CD4-positive, alpha-beta T cell treated with Interleukin-1 beta for 1 hour (primary cell): Measurements from ENCODE around the gene PPP1R3F.

Experiments used
- DNase-seq, 2 donors: peaks; one replicate each; pipeline ENCODE4 v3.0.0-alpha.2; 2020 to 2022

PPP1R3F gene

GRCh38 chrX:49250066-49250465 lies 19.5 kb upstream of the PPP1R3F start:
- DNase-seq: no peak

- DNase-seq: no peak
These were observed 19.0 kb upstream of the PPP1R3F start for GRCh38 chrX:49250578-49250977.

- DNase-seq: no peak
These were observed 18.3 kb upstream of the PPP1R3F start for GRCh38 chrX:49251325-49251724.

GRCh38 chrX:49254639-49255038 lies 15.0 kb upstream of the PPP1R3F start:
- DNase-seq: no peak

- DNase-seq: no peak
These were observed 13.2 kb upstream of the PPP1R3F start for GRCh38 chrX:49256268-49256995.

- DNase-seq: no peak
These were observed 12.4 kb upstream of the PPP1R3F start for GRCh38 chrX:49257074-49257790.

- peak in 1 of 2 donors; percentile 29 for DNase-seq
These were observed 11.5 kb upstream of the PPP1R3F start for GRCh38 chrX:49257846-49258748.

GRCh38 chrX:49258749-49259124 lies 10.9 kb upstream of the PPP1R3F start:
- no peak for DNase-seq

- DNase-seq: no peak
These were observed 9.2 kb upstream of the PPP1R3F start for GRCh38 chrX:49260221-49260985.

GRCh38 chrX:49262603-49263002 lies 7.0 kb upstream of the PPP1R3F start:
- no peak for DNase-seq

GRCh38 chrX:49263631-49264030 lies 6.0 kb upstream of the PPP1R3F start:
- no peak for DNase-seq

GRCh38 chrX:49264460-49264859 lies 5.1 kb upstream of the PPP1R3F start, which contains the start of gene FOXP3:
Gene FOXP3, minus strand, starts transcription at chrX:49264710. Its CDS starts 6,205 bp downstream, at chrX:49258505.
- DNase-seq: no peak

GRCh38 chrX:49266523-49267445 lies 2.8 kb upstream of the PPP1R3F start:
- DNase-seq: no peak

- DNase-seq: no peak
These were observed 937 bp upstream of the PPP1R3F start for GRCh38 chrX:49268702-49269009.

GRCh38 chrX:49269010-49269766 lies 405 bp upstream of the PPP1R3F start:
- peak; percentile 96 to 98 for DNase-seq

GRCh38 chrX:49270249-49270921 lies 792 bp downstream of the PPP1R3F start:
- DNase-seq: no peak

- DNase-seq: no peak
These were observed 1.7 kb downstream of the PPP1R3F start for GRCh38 chrX:49271341-49271740.

GRCh38 chrX:49272421-49272820 lies 2.8 kb downstream of the PPP1R3F start:
- DNase-seq: peak in 1 of 2 donors; percentile 39

GRCh38 chrX:49273181-49273727 lies 3.7 kb downstream of the PPP1R3F start:
- peak; percentile 27 to 70 for DNase-seq

- no peak for DNase-seq
These were observed 6.6 kb downstream of the PPP1R3F start for GRCh38 chrX:49276207-49276606.
